IMR-90 (cell line): ENCODE results near the gene ERC2. TPM values are rescaled to one million over a fixed set of nuclear protein-coding genes. Genes with fewer than 3 reads are reported as not detected.

Experiments
- ATAC-seq: fragments of 200-7000 bp; cut with Tn5 transposase; 2 replicates; pipeline ENCODE4 v1.9.1; 2020; ENCODE audit warnings: low read depth, mild to moderate bottlenecking, moderate library complexity
- BruUV-seq: library from RNA; stranded (reverse); fragments of 400-500 nt; replicated peaks from 2 replicates; lab custom pipeline; 2021; lab: Mats Ljungman, UMichigan
- CTCF ChIA-PET: fragments of 300-600 bp; formaldehyde crosslinking; extraction: SDS; loops from one replicate; lab custom pipeline; 2021; ENCODE audit warnings: antibody characterized with exemption; lab: Yijun Ruan, JAX
- POLR2A ChIA-PET: fragments of 300-600 bp; sonication (Branson Sonifier 250); formaldehyde crosslinking; loops from one replicate; lab custom pipeline; 2022; ENCODE audit warnings: antibody characterized with exemption; ENCODE audit not compliant: unreplicated experiment; lab: Charles Lee
- DNase-seq: peaks from one replicate; pipeline ENCODE4 v3.0.0; 2013
- H2AFZ ChIP-seq: replicated peaks from 2 replicates; pipeline ENCODE3; 2013; ENCODE audit warnings: low read length, mild to moderate bottlenecking; ENCODE audit not compliant: poor library complexity
- H2AK5ac ChIP-seq: 2 replicates; pipeline ENCODE4 v1.6.1; 2013; ENCODE audit warnings: low read depth, low read length, inconsistent platforms
- H2AK9ac ChIP-seq: replicated peaks from 2 replicates; pipeline ENCODE3; 2013; ENCODE audit warnings: mild to moderate bottlenecking, low read depth, low read length, moderate library complexity; ENCODE audit not compliant: poor library complexity
- H2BK120ac ChIP-seq: 2 replicates; pipeline ENCODE4 v1.6.1; 2013; ENCODE audit warnings: low read depth, low read length, inconsistent platforms
- H2BK15ac ChIP-seq: 3 replicates; pipeline ENCODE4 v1.6.1; 2013; ENCODE audit warnings: low read depth, low read length, inconsistent platforms
- H2BK20ac ChIP-seq: 2 replicates; pipeline ENCODE4 v1.6.1; 2013; ENCODE audit warnings: low read depth, mild to moderate bottlenecking, inconsistent platforms, low read length, moderate library complexity
- H2BK5ac ChIP-seq: 2 replicates; pipeline ENCODE4 v1.6.1; 2013; ENCODE audit warnings: mild to moderate bottlenecking, low read depth, low read length, inconsistent platforms; ENCODE audit not compliant: poor library complexity, severe bottlenecking
- H3K14ac ChIP-seq: replicated peaks from 2 replicates; pipeline ENCODE4 v1.6.1; 2013; ENCODE audit warnings: low read depth, low read length, inconsistent platforms
- H3K18ac ChIP-seq: 2 replicates; pipeline ENCODE4 v1.6.1; 2013; ENCODE audit warnings: low read depth, low read length, control low read depth
- H3K23ac ChIP-seq: 2 replicates; pipeline ENCODE4 v1.6.1; 2013; ENCODE audit warnings: low read depth, low read length, inconsistent platforms
- H3K27ac ChIP-seq: 2 replicates; pipeline ENCODE4 v1.5.1; 2013; ENCODE audit warnings: mild to moderate bottlenecking, control low read depth, low read length; ENCODE audit not compliant: insufficient read depth
- H3K27me3 ChIP-seq: 2 replicates; pipeline ENCODE4 v1.6.1; 2013; ENCODE audit warnings: low read length; ENCODE audit not compliant: control insufficient read depth, insufficient read depth
- H3K36me3 ChIP-seq: 2 replicates; pipeline ENCODE4 v1.6.1; 2013; ENCODE audit warnings: low read length, mixed read lengths; ENCODE audit not compliant: control insufficient read depth, insufficient read depth
- H3K4ac ChIP-seq: 2 replicates; pipeline ENCODE4 v1.6.1; 2013; ENCODE audit warnings: low read depth, low read length, inconsistent platforms
- H3K4me1 ChIP-seq: 2 replicates; pipeline ENCODE4 v1.6.1; 2013; ENCODE audit warnings: low read length, mixed read lengths; ENCODE audit not compliant: control insufficient read depth, insufficient read depth
- H3K4me2 ChIP-seq: 2 replicates; pipeline ENCODE4 v1.6.1; 2013; ENCODE audit warnings: low read depth, mild to moderate bottlenecking, control low read depth, low read length, moderate library complexity
- H3K4me3 ChIP-seq: 2 replicates; pipeline ENCODE4 v1.5.1; 2013; ENCODE audit warnings: low read depth, mild to moderate bottlenecking, control low read depth, low read length, moderate library complexity; ENCODE audit not compliant: insufficient read depth
- H3K56ac ChIP-seq: 2 replicates; pipeline ENCODE4 v1.6.1; 2013; ENCODE audit warnings: low read length, inconsistent platforms; ENCODE audit not compliant: insufficient read depth; ENCODE audit errors: extremely low read depth
- H3K79me1 ChIP-seq, 2 experiments: 2 replicates each; pipeline ENCODE4 v1.6.1; 2013; ENCODE audit warnings: low read length in 2 of 2, inconsistent platforms in 1 of 2, low read depth in 1 of 2
- H3K9ac ChIP-seq: 2 replicates; pipeline ENCODE4 v1.6.1; 2013; ENCODE audit warnings: low read depth, low read length, control low read depth
- H3K9me1 ChIP-seq: 2 replicates; pipeline ENCODE4 v1.6.1; 2013; ENCODE audit warnings: low read length, inconsistent platforms; ENCODE audit not compliant: insufficient read depth
- H3K9me3 ChIP-seq: 2 replicates; pipeline ENCODE4 v1.6.1; 2013; ENCODE audit warnings: low read length; ENCODE audit not compliant: control insufficient read depth, insufficient read depth
- H4K20me1 ChIP-seq: 2 replicates; pipeline ENCODE4 v1.6.1; 2013; ENCODE audit warnings: low read length, inconsistent platforms; ENCODE audit not compliant: insufficient read depth
- H4K5ac ChIP-seq: 2 replicates; pipeline ENCODE4 v1.6.1; 2013; ENCODE audit warnings: mild to moderate bottlenecking, low read depth, low read length, control low read depth
- H4K8ac ChIP-seq, 2 experiments: 2 replicates each; pipeline ENCODE4 v1.6.1; 2013; ENCODE audit warnings: low read depth in 2 of 2, low read length in 2 of 2, control low read depth in 1 of 2, inconsistent platforms in 1 of 2
- H4K91ac ChIP-seq: 2 replicates; pipeline ENCODE4 v1.6.1; 2013; ENCODE audit warnings: low read depth, low read length, inconsistent platforms; ENCODE audit not compliant: insufficient read depth
- BHLHE40 ChIP-seq: fragments of 150-350 bp; IDR thresholded peaks from 2 replicates; pipeline ENCODE4 v1.6.1; 2016; ENCODE audit warnings: mild to moderate bottlenecking, low read depth, low read length
- CEBPB ChIP-seq: IDR thresholded peaks from 2 replicates; pipeline ENCODE4 v1.6.1; 2012; ENCODE audit warnings: low read depth, low read length, improper control_type of control experiment
- CHD1 ChIP-seq: IDR thresholded peaks from 2 replicates; pipeline ENCODE4 v1.6.1; 2012; ENCODE audit warnings: low read depth, low read length, improper control_type of control experiment
- ELK1 ChIP-seq: fragments of 150-350 bp; IDR thresholded peaks from 2 replicates; pipeline ENCODE4 v1.6.1; 2016; ENCODE audit warnings: low read depth, mild to moderate bottlenecking, low read length, moderate library complexity, borderline replicate concordance
- FOS ChIP-seq: fragments of 150-350 bp; IDR thresholded peaks from 2 replicates; pipeline ENCODE4 v1.6.1; 2016; ENCODE audit warnings: low read depth, low read length
- MAFK ChIP-seq: IDR thresholded peaks from 2 replicates; pipeline ENCODE4 v1.6.1; 2012; ENCODE audit warnings: low read depth, low read length, improper control_type of control experiment
- MAZ ChIP-seq: IDR thresholded peaks from 2 replicates; pipeline ENCODE4 v1.6.1; 2012; ENCODE audit warnings: low read depth, mild to moderate bottlenecking, low read length, improper control_type of control experiment, moderate library complexity, borderline replicate concordance
- MXI1 ChIP-seq: IDR thresholded peaks from 2 replicates; pipeline ENCODE4 v1.6.1; 2012; ENCODE audit warnings: low read depth, mild to moderate bottlenecking, low read length, moderate library complexity, borderline replicate concordance
- NFE2L2 ChIP-seq: fragments of 150-350 bp; IDR thresholded peaks from 2 replicates; pipeline ENCODE4 v1.6.1; 2016; ENCODE audit warnings: low read depth, mild to moderate bottlenecking, low read length
- POLR2A ChIP-seq: IDR thresholded peaks from 2 replicates; pipeline ENCODE4 v1.6.1; 2012; ENCODE audit warnings: mild to moderate bottlenecking, low read depth, low read length
- RAD21 ChIP-seq: IDR thresholded peaks from 2 replicates; pipeline ENCODE4 v1.6.1; 2012; ENCODE audit warnings: low read length, improper control_type of control experiment
- RCOR1 ChIP-seq: IDR thresholded peaks from 2 replicates; pipeline ENCODE4 v1.6.1; 2012; ENCODE audit warnings: mild to moderate bottlenecking, low read length, improper control_type of control experiment; ENCODE audit not compliant: insufficient replicate concordance
- RFX5 ChIP-seq: IDR thresholded peaks from 2 replicates; pipeline ENCODE4 v1.8.0; 2012; ENCODE audit warnings: low read depth, mild to moderate bottlenecking, low read length, moderate library complexity
- SMC3 ChIP-seq: fragments of 150-350 bp; IDR thresholded peaks from 2 replicates; pipeline ENCODE4 v1.6.1; 2016; ENCODE audit warnings: low read depth, mild to moderate bottlenecking, antibody characterized with exemption, low read length, moderate library complexity
- WGBS, 2 experiments: methylation state at CpG; one replicate each; pipeline versions ENCODE4 v1.1.5 to v1.1.7; 2013; ENCODE audit warnings: missing lambda C conversion rate in 2 of 2; ENCODE audit not compliant: insufficient read length in 1 of 2; ENCODE audit errors: extremely low coverage in 2 of 2; 5-methylcytosine and 5-hydroxymethylcytosine counted together
- dilution Hi-C: fragments of 300-500 bp; cut with HindIII; formaldehyde crosslinking; loops from one replicate; pipeline ENCODE4 v1.14.3; 2018; ENCODE audit warnings: low sequenced_read_pairs; ENCODE audit not compliant: unreplicated experiment
- in situ Hi-C: fragments of 300-500 bp; cut with MboI; formaldehyde crosslinking; loops from 3 replicates; pipeline ENCODE4 v1.14.3; 2019; ENCODE audit warnings: low sequenced_read_pairs, inconsistent platforms, mixed read lengths
- intact Hi-C: fragments of 100-400 bp; cut with micrococcal nuclease; formaldehyde crosslinking; loops from 2 replicates; pipeline ENCODE4 v1.10.0; 2022
- polyA plus RNA-seq, 3 experiments: library from polyadenylated mRNA; depleted of rRNA; stranded (reverse); fragments of >200 nt; gene quantifications; 2 replicates each; pipeline ENCODE4 v1.2.3, GENCODE V29; 2012; ENCODE audit warnings: low replicate concordance in 1 of 3
- total RNA-seq: library from RNA; depleted of rRNA; stranded (reverse); fragments of >200 nt; gene quantifications from 2 replicates; pipeline ENCODE4 v1.2.3, GENCODE V29; 2012
- TF ChIP-seq, protein P1 (sequence below): conservative IDR thresholded peaks from 2 replicates; pipeline ENCODE4 v1.5.1; 2012; ENCODE audit warnings: mild to moderate bottlenecking, low read depth, low read length, improper control_type of control experiment
- TF ChIP-seq, protein P2 (sequence below): fragments of 150-350 bp; IDR thresholded peaks from 2 replicates; pipeline ENCODE4 v1.6.1; 2017; ENCODE audit warnings: mild to moderate bottlenecking, antibody characterized with exemption, low read length, low read depth

ERC2 gene
- total and polyA plus RNA-seq, 2 of the 4 experiments (the other 2 are of a cell fraction): 0.17 to 0.18 TPM

GRCh38 chr3:56209982-56210751 is 258.1 kb downstream of the ERC2 start:
- no peak overlapping the region for H2BK120ac ChIP-seq
- no peak overlapping the region for H3K4ac ChIP-seq
- dilution Hi-C loops: no loop called here
- no peak overlapping the region for H3K14ac ChIP-seq
- no CpG with 5 or more reads among the region's 2 CpGs for WGBS, 2 experiments
- H3K9me1 ChIP-seq: no peaks in the 10 kb centered on the region
- ChIA-PET CTCF (no interaction called here), POLR2A (no interaction called here)
- H3K56ac ChIP-seq: no peak overlapping the region
- no peak overlapping the region for H4K5ac ChIP-seq
- H3K23ac ChIP-seq: no peak overlapping the region
- no peak overlapping the region for H3K27ac ChIP-seq
- H2BK5ac ChIP-seq: no peak overlapping the region
- H4K8ac ChIP-seq: no peak overlapping the region
- H3K9ac ChIP-seq: no peak overlapping the region
- no peak for ATAC-seq
- no peaks in the 10 kb centered on the region for H3K27me3 ChIP-seq
- H3K18ac ChIP-seq: no peak overlapping the region
- no peaks in the 10 kb centered on the region for H3K36me3 ChIP-seq
- no peaks in the 10 kb centered on the region for H3K79me1 ChIP-seq
- no peak overlapping the region for H2AK5ac ChIP-seq
- intact Hi-C loops: no loop called here
- no peak overlapping the region for H2BK15ac ChIP-seq
- TF ChIP-seq MAZ (no peak), ELK1 (no peak), SMC3 (no peak), RFX5 (no peak), POLR2A (no peak), NFE2L2 (no peak), BHLHE40 (no peak), MAFK (no peak), CHD1 (no peak), RAD21 (no peak), FOS (no peak), CEBPB (no peak), RCOR1 (no peak), MXI1 (no peak)
- TF ChIP-seq, protein P1, sequence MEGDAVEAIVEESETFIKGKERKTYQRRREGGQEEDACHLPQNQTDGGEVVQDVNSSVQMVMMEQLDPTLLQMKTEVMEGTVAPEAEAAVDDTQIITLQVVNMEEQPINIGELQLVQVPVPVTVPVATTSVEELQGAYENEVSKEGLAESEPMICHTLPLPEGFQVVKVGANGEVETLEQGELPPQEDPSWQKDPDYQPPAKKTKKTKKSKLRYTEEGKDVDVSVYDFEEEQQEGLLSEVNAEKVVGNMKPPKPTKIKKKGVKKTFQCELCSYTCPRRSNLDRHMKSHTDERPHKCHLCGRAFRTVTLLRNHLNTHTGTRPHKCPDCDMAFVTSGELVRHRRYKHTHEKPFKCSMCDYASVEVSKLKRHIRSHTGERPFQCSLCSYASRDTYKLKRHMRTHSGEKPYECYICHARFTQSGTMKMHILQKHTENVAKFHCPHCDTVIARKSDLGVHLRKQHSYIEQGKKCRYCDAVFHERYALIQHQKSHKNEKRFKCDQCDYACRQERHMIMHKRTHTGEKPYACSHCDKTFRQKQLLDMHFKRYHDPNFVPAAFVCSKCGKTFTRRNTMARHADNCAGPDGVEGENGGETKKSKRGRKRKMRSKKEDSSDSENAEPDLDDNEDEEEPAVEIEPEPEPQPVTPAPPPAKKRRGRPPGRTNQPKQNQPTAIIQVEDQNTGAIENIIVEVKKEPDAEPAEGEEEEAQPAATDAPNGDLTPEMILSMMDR: no peak
- TF ChIP-seq, protein P2, sequence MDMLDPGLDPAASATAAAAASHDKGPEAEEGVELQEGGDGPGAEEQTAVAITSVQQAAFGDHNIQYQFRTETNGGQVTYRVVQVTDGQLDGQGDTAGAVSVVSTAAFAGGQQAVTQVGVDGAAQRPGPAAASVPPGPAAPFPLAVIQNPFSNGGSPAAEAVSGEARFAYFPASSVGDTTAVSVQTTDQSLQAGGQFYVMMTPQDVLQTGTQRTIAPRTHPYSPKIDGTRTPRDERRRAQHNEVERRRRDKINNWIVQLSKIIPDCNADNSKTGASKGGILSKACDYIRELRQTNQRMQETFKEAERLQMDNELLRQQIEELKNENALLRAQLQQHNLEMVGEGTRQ: no peak
- H3K9me3 ChIP-seq: no peaks in the 10 kb centered on the region
- H4K91ac ChIP-seq: no peak overlapping the region
- H4K20me1 ChIP-seq: no peaks in the 10 kb centered on the region
- no peak overlapping the region for H2AK9ac ChIP-seq
- no peak overlapping the region for H3K4me2 ChIP-seq
- in situ Hi-C loops: no loop called here
- no peak overlapping the region for H2BK20ac ChIP-seq
- DNase-seq: no peak
- no peak overlapping the region for H3K4me3 ChIP-seq
- BruUV-seq: no TSS peak
- H2AFZ ChIP-seq: no peak overlapping the region
- no peaks in the 10 kb centered on the region for H3K4me1 ChIP-seq
